Activated CD8-positive, alpha-beta memory T cell treated with anti-CD3 and anti-CD28 coated beads for 1 hour (primary cell): ENCODE measurements around the gene IDUA.

Experiments used
- DNase-seq, 2 donors: peaks; one replicate each; pipeline ENCODE4 v3.0.0-alpha.2; 2020; ENCODE audit warnings: low read depth in 1 of 2; ENCODE audit errors: extremely low read depth in 1 of 2

Gene IDUA

DNA sequence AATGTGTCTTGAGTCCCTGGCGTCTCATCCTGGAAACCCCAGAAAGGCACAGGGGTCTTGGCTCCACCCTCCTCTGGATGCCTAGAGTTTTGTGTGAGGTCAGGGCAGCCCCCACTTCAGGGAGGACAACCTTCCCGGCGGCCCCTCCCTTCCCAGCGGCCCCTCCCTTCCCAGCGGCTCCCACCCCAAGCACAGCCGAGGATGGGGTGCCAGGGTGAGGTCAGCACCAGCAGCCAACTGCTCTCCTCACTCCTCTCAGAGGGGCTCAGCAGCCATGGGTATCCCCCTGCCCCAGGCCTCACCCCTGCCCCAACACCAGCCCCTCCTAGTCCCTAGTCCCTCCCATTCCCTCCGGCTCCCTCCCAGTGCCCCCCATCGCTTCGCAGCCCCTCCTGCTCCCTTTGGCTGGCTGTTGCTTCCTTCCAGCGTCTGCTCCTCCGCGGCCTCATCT is 30.9 kb upstream of the IDUA start:
- no peak for DNase-seq

DNA sequence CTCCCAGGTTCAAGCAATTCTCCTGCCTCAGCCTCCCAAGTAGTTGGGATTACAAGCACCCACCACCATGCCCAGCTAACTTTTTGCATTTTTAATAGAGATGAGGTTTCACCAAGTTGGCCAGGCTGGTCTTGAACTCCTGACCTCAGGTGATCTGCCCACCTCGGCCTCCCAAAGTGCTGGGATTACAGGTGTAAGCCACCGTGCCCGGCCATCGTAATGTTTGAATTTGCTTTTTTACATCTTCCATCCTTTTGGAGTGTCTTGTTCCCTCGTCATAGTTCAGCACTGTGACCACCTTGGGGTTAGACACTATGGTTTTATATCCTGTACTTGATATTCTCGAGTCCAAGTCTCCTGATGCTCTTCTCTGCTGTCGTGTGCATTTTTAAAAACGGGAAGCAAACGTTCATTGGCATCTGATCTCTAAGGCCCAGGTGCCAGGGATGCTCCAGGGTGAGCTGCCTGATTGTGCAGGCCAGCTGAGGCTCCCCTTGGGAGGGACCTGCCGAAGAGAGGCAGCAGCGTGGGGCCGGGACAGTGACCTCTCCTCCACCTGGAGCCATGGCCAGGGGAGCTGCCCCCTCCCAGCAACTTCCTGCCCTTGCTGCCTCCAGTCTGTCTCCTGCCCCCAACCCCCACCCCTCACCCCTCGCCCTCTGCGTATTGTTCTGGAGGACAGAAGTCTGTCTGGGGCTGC is 30.2 kb upstream of the IDUA start:
- DNase-seq = no peak

DNA sequence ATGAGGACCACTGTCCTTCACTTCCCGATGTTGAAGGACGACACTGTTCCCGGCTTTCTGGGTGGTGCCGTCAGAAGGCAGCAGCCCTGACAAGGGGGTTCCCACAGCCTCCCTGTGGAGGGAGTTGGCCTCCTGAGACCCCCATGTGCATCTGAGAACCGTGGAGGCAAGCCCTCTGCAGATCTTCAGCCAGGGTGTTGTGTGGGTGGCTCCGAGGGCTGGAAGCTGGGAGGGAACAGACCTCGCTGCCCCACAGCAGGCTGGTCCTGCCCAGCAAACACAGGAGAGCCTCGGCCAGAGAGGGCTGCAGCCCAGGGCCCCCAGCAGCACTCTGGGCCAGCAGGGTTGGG is 29.6 kb upstream of the IDUA start:
- DNase-seq = no peak

DNA sequence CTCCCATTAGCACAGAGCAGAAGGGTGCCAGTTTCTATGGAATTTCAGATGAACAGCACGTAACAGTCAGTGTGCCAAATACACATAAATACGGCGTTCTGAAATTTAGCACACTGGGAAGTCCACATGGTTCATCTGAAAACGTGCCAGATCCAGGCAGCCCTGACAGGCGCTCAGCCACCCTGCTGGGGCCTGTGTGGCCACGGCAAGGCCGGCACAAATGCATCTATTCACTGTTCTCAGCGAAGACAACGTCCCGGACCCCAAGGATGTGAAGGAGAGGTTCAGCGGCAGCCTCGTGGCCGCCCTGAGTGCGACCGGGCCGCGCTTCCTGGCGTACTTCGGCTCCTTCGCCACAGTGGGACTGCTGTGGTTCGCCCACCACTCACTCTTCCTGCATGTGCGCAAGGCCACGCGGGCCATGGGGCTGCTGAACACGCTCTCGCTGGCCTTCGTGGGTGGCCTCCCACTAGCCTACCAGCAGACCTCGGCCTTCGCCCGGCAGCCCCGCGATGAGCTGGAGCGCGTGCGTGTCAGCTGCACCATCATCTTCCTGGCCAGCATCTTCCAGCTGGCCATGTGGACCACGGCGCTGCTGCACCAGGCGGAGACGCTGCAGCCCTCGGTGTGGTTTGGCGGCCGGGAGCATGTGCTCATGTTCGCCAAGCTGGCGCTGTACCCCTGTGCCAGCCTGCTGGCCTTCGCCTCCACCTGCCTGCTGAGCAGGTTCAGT is 29.1 kb upstream of the IDUA start:
- DNase-seq = no peak

DNA sequence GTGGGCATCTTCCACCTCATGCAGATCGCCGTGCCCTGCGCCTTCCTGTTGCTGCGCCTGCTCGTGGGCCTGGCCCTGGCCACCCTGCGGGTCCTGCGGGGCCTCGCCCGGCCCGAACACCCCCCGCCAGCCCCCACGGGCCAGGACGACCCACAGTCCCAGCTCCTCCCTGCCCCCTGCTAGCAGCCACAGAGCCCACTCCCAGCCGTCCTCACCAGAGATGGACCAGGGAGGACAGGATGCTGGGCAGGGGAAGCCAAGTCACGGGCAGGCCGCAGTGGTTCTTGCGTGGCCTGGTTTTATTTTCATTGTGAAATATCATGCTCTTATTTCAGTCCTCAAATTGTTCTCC is 28.6 kb upstream of the IDUA start:
- no peak for DNase-seq

DNA sequence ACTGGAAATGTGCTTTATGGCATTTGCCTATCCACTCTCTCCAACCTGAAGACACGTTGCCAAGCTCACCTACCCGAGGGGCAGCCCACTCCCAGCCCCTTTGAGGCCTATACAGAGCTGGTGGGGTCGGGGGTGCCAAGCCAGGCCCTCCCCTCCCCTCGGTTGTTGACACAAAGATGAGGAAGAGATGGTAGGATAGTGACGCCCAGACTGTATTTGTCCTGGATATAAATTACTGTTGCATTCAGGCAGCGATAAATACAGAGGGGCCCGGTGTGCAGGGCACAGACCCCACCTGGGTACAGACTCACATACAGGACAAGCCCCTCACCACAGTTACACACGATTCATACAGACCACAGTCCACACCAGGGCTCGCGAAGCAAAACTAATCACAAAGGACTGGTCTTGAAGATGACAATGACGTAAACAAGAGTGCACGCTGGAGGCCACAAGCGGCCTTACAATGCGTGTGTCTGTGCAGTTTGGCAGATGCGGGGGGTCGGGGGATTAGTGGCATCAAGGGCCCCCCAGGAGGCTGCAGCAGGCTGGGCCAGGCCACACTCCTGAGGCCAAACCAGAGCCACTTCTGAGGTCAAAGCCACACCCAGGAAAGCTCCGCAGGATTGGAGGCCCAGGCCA is 28.0 kb upstream of the IDUA start:
- no peak for DNase-seq

DNA sequence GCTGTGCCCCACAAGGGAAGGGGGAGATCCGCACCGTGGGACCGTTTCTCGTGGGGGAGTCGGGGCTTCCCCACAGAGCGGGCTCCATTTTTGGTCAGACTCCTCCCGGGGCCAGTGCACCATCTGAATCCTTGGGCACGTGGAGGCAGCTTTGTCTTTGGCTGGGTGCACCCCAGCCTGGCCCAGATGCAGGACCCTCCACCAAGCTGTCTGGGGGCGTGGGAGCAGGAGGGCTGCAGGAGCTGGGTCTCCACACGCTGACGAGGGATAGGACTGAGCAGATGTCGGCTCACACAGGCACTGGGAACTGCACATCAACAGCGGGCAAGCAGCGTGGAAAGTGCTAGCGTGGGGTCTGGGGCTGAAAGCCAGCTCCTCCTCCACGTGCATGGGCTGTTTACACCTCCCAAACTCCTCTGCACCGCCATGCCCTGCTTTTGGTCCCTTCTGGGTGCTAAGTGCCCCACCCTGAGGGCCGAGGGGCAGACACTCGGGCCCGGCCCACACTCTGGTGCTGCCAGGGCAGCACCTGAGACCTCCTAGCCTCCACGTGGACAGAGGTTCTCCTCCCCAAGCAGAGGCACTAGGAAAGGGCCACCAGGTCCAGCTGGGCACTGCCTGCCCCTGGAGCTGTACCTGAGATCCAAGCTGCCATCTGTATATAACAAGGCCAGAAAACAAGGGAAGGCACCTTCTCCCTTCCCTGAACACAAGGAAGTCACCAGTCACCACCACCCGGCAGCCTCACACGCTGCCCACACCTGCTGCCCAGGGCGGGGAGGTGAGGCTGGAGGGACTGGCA is 27.3 kb upstream of the IDUA start:
- DNase-seq = no peak

DNA sequence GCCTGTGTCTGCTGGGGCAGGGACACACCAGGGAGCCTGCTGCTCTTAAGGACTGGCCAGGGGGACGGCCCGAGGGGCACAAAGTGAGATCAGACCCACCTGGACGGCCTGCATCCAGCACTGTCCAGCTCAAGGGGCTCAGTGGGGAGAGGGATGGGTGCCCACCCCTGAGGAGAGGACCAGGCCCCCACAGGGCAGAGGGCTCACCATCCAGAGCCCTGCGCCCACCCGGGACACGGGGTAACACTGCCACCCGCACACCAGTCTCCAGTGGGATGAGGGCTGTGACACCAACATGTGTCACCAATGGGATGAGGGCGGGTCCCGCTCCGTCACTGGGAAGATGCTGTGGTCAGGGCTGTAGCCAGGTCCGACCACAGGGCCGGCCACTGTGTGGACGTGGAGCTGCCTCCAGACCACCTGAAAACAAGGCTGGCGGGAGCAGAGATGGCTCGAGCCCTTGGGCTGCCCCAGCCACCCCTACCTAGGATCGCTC is 26.7 kb upstream of the IDUA start:
- no peak for DNase-seq

DNA sequence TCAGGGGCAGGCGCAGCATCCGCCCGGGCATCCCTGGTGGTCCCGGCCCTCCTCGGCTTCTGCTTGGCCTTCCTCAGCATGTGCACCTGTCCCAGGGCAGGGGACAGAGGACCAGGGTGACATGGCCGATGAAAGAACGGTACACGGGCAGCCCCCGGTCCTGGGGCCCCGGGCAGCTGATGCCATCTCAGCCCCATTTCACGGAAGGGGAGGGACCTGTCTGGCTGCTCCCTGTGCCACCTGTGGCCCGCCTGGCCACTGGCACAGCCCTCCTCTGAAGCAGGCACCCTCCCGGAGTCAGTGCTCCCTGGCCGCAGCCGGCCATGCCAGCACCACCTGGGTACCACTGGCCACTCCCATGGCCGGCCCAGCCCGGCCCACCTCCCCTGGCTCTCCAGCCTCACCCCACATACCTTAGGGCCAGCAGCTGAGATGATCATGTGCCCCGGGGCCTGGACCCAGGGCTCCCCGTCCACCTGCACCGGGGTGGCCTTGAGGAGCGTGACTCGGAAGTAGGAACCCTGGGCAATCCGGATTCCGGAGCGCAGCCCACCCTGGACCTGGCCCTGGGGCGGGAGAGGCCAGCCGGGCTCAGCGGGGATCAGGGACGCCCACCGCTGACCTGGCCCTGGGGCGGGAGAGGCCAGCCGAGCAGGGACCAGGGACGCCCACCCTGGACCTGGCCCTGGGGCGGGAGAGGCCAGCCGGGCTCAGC is 26.1 kb upstream of the IDUA start:
- DNase-seq = no peak

DNA sequence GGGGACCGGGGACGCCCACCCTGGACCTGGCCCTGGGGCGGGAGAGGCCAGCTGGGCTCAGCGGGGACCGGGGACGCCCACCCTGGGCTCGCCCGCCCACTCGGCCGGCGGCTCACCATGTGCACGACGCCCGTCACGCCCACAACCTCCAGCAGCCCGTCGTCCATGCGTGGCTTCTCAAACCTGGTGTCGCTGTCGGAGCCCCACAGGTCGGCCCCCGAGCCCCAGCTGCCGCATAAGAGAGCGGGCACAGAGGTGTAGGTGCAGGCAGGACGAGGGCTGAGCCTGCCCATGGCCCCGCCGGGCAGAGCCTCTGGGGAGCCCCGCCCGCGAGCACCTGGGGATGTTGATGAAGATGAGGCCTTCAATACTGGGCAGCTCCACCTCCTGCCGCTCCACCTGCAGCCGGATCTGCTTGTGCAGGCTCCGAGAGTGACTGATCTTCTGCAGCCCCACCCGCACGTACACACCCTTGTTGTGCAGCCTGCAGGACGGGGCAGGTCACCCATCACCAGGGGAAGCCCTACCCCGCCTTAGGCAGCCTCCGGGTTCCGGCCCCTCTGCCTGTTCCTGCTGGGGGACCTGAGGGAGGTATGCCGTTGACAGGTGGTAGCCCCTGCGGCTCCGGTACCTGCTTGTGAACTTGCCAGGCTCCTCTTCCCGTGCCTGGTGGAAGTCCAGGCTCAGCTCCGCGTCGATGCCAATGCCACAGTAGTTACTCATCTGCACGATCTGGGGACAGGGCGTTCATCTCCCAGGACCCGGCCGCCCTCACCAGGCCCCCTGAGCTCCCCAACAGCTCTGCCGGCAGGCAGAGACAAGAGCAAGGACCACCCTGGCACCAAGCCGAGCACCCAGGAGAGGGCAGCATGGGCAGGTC is 25.3 kb upstream of the IDUA start:
- no peak for DNase-seq

DNA sequence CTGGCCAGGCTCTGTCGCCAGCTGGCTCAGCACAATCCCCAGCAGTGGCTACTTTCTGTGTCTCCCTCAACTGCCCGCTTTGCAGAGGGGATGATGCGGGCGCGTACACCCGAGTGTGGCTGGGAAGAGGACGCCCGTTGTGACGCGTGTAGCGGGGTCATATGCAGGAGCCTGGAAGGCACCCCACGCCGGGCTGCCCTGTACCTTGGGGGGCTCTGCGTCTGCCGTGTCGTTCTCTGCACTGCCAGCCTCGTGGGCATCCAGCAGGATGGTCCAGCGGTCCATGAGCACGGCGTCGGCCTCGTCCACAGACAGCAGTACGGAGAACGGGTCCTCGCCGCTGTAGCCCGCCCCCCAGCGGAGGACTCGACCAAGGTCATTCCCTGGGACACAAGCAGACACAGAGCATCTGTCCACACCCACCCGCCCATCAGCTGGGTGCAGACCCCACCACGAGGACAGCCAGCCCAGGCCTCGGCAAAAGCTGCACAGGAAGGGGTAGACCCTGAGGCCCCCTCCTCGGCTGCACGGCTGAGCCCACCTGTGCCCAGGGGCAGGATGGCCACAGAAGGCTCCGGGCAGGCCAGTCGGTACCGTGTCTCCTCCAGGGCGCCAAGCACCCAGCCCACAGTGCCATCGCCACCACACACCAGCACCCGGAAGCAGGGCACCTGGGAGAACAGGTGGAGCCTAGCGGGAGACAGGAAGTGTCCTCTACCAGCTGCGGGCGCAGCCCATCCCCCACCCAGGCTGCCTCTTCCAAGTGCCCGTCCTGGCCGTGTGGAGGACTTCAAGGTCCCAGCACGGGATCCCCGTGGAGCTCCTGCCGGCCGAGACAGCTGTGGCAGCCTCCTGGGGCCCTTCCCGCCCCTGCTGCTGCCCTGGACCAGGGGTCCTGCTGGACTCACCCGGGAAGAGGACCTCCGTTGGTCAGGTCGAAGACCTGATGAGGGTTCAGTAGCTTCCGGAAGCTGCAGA is 24.3 kb upstream of the IDUA start:
- no peak for DNase-seq

DNA sequence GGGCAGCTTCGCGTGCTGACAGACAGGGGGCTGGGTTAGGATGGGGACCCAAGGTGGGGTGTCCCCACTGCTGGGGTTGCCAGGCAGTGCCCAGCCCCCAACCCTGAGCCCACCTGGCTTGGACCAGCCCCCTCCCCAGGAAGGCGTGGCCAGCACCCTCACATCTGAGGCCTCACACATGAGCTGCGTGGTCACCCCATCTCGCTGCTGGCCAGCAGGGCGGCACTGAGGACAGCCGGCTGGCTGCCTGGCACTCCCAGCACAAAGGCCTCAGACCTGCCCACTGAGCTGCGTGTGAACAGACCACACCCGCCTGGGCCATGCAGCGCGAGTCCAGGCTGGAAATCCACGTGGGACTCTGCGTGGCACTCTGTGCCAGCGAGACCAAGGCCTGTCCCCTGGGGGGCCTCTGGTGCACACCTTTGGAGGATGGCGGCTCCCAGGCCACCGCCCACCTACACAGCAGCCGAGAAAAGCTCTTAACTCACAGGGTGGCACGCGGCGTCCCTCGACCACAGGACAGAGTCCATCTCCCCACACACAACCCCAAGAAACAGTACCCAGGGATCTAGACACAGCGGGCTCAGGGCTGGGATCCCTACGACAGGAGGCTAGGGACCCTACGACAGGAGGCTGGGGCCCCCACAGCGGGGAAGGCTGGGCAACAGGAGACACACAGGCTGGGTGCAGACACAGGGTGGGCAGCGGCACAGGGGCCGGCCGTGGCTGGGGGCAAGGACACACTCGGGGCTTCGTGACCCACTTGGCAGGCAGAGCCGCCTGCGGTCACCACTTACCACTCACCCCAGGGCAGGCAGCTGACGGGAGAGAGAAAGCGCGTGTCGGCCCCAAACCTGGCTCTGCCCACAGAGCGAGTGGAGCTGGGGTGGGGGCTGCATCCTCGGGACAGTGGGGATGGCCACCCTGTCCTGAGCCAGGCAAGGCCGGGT is 23.3 kb upstream of the IDUA start:
- DNase-seq = no peak

DNA sequence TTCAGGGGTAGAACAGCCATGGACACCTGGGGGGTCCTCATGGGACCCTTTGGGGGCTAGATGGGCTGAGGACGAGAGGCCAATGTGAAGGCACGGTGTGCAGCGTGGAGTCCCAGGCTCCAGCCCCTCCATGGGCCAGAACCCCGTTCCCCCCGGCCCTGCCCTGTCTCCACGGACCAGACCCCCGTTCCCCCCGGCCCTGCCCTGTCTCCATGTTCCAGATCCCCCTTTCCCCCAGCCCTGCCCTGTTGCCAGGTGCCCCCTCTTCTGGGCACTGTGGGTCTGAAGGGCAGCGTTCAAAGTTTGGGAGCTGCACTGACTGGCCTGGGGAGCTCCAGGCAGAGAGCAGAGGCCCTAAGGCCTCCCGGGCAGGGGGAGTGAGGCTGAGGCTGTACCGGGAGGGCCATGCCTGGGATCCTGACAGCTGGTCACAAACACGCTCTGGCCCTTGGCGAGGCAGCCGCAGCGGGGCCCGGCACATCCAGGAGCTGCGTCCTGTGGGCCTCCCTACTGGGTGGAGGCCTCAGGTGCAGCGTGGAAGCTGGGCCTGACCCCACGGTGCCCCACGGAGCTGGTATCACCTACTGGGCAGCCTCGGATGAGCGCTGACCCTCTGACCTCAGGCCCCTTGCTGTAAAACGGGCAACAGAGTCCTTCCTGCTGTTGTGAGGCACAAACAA is 22.4 kb upstream of the IDUA start:
- no peak for DNase-seq

DNA sequence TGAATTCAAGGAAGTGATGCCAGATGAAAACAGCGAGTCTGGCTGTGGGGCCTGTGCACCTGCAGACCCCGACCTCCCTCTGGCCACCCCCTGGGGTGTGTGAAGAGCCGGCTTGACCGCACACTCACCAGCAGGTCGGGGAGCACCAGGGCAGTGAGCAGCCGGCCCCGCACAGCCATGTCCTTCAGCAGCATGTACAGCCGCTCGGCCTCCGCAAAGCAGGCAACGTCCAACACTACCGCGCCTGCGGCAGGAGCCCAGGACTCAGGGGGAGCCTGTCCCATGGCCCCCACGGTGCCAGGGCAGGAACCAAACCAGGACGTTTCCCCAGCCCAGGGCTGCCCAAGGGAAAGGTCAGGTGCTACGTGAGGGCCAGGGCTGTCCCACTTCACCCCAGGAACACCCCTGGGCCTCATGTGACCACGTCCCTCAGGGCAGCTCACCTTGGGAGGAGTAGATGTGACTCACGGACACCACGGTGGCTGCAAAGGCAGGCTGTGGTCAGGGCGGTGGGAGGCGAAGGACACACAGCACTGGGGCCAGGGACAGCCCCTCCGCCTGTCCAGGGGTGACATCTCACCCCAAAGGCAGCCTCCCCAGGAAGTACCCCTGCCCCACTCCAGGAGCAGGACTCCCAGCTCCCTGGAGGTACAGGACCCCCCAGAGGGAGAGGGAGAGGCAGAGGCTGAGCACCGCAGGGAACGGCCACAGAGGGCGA is 21.6 kb upstream of the IDUA start:
- no peak for DNase-seq

DNA sequence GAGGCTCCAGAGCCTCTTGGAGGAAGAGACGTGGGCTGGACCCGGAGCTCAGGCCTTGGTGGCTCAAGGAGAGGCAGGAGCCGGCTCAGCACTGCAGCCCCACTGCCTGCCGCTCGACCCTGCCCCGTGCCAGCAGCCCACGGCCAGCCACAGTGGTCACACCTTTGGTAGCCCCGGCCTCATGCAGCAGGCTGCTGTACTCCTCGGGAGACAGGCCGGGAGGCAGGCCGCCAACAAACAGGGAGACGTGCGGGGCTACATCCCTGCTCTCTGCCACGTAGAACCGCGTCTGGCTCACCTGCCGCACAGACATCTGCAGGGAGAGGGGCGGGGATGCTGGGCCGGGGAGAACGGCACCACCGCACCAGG is 21.1 kb upstream of the IDUA start:
- DNase-seq = no peak
